AG09319 (cell line): ENCODE measurements around the gene OR2J1.

Source experiments
- DNase-seq: peaks from one replicate; pipeline ENCODE4 v3.0.0-alpha.2; 2010; ENCODE audit warnings: low read depth; ENCODE audit errors: extremely low read depth
- TF ChIP-seq, protein P1 (sequence below): IDR thresholded peaks from 2 replicates; pipeline ENCODE4 v1.5.1; 2011; ENCODE audit warnings: low read depth, mild to moderate bottlenecking, inconsistent platforms, low read length, moderate library complexity

OR2J1 gene

DNA sequence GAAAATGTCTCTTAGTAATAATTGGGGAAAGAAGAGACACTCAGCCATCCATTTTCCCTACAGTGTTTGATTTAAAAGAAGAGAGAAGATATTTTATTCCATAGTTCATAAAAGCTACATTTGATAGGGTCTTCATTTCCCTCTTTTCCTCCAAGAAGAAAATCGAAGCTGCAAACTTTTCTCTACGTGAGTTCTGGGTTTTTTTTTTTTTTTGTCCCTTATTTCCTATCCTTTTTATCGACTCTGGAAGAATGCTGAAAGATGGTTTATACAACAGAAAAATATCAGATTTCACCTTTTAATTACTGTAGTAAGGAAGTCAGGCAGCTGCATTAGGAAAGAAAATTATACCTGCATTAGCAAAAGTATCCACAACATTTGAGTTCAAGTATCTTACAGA, at the start of gene OR2J1:
Gene OR2J1, plus strand, starts transcription at position 301 of the 400 bp plus-strand sequence. CDS start 1,453 bp downstream, outside the sequence.
- TF ChIP-seq, protein P1, sequence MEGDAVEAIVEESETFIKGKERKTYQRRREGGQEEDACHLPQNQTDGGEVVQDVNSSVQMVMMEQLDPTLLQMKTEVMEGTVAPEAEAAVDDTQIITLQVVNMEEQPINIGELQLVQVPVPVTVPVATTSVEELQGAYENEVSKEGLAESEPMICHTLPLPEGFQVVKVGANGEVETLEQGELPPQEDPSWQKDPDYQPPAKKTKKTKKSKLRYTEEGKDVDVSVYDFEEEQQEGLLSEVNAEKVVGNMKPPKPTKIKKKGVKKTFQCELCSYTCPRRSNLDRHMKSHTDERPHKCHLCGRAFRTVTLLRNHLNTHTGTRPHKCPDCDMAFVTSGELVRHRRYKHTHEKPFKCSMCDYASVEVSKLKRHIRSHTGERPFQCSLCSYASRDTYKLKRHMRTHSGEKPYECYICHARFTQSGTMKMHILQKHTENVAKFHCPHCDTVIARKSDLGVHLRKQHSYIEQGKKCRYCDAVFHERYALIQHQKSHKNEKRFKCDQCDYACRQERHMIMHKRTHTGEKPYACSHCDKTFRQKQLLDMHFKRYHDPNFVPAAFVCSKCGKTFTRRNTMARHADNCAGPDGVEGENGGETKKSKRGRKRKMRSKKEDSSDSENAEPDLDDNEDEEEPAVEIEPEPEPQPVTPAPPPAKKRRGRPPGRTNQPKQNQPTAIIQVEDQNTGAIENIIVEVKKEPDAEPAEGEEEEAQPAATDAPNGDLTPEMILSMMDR = no peak
- DNase-seq = no peak

DNA sequence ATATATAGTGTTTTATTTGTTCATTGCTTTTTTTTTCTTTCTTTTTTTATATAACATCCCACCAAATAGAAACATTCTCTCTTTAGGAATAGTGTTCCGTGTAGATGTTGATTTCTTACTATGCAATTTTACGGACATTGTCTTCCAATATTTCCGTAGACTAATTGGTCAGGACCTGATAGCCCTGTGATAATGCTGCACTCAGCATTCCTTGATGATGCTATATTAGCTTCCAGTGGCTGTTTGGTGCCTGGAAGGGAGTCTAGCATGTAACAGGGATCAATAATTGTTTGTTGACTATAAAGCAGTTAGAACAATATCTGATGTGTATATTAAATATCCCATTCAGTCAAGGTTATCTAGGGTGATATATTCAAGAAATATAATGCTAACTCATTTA, 47.6 kb upstream of the OR2J1 start:
- TF ChIP-seq, protein P1 = no peak
- DNase-seq = no peak

DNA sequence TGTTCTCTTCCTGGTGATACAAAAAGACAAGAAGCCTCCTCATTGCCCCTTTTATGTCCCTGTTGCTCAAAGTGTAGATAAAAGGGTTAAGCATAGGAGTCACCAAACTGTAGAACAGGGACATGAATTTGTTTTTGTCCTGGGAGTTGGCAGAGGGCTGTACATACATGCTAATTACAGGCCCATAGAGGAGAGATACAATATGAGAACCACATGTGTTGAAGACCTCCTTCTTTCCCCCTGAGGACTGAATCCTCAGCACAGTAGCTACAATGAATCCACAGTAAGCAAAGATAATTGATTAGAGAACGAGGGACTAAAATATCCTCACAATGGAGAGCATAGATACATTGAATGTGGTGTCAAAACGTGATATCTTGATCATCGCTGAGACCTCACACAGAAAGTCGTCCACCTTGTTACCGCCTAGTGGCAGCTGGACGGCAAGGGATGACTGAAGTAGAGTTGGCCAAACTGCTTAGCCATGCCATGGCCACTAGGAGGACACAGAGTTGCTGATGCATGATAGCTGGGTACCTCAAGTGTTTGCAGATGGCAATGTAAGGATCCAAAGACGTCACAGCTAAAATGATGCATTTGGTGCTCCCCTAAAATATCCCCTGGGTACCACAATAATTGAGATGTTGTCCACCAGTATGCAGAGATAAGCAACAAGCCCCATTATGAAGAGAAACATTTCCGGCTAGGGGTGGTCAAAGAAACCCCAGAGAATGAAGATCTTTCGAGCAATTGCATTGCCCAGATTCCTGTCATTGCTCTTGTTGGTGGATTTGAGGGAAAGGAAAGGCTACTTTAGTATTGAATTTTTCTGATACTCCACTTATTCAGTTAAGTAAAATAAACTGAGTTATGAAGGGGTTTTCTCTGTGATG, 27.2 kb upstream of the OR2J1 start:
- TF ChIP-seq, protein P1 = no peak; the same call in 1 of the 2 replicates
- no peak for DNase-seq

DNA sequence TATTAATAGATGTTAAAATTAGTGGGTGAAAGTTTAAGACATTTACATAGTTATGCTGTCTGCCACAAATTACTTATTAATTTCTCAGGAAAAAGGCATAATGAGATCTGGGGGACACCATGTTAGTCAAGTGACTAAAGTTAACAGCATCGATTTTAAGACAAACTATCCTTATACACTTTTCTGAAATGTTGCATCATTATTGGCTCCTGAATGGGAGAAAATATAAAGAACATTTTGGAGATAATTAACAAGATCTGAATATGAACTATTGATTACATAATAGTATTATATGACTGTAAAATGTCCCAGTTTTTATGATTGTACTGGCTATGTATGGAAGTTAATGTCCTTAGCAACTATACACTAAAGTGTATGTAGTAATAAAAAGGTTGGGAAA, 20.1 kb upstream of the OR2J1 start:
- TF ChIP-seq, protein P1 = no peak
- no peak for DNase-seq

DNA sequence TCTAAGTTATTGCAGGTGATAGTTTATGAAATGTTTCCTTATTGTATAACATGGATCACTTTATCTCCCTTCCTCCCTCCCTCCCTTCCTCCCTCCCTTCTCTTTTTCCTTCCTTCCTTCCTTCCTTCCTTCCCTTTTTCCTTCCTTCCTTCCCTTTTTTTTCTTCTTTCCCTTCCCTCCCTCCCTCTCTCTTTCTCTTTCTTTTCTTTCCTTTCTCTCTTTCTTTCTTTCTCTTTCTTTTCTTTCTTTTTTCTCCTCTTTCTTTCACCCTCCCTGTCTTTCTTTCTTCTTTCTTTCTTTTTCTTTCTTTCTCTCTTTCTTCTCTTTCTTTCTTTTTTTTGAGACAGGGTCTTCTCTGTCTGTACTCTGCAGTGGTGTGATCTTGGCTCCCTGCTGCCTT, 18.0 kb upstream of the OR2J1 start:
- TF ChIP-seq, protein P1 = no peak
- no peak for DNase-seq

DNA sequence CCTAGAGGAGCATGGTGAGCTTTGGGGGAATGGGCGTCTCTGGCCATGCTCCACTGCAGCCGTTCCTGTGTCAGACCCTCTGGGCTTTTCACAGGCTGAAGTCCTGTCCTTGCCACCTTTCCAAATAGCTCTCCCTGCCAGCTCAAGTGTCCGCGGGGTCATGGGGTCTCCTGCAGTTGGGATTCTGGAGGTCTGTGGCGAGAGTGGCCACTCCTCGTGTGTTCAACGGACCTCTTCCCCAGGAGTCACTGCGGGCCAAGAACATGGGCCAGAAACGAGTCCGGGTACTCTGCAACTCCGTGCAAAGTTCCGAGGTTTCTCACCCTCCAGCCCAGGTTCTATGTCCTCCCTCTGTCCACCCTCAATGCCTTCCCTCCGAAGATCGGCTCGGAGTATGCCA, 16.8 kb upstream of the OR2J1 start:
- no peak for DNase-seq
- TF ChIP-seq, protein P1 = no peak

DNA sequence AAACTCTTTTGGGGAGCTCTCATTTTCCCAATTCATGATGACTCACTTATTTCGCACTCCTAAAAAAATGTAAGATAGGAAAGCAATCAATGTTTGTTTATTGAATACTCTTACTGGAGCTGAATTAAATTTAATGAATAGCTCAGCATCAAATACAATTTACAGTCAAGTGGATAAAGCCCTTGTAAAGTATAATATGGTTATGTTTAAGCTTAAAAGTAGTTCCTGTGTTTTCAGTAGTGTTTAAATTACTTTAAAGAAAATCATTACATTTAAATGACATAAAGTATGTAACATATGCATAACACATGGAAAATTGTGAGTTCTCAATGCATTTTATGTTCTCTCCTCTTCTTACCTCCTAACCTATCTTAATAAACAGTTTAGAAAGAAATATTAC, 12.1 kb upstream of the OR2J1 start, which contains the start of gene OR2B3:
Gene OR2B3, minus strand, starts transcription at position 101 of the 400 bp plus-strand sequence. Its CDS starts 65 bp downstream, at position 36.
- TF ChIP-seq, protein P1 = no peak
- DNase-seq = no peak
